Glomerular visceral epithelial cell (primary cell): ENCODE measurements around the gene BPI.
"Not testable (repeated sequence)": the region's sequence is repeated elsewhere in the genome, so short reads cannot be mapped to it uniquely, and the experiment has no call there.

ENCODE experiments used
- DNase-seq: peaks from one replicate; pipeline ENCODE4 v3.0.0-alpha.2; 2016; ENCODE audit errors: extremely low spot score

BPI gene

GRCh38 chr20:38278131-38278530 lies 25.8 kb upstream of the BPI start:
- no peak for DNase-seq

GRCh38 chr20:38278763-38279162 lies 25.2 kb upstream of the BPI start:
- no peak for DNase-seq

- not testable (repeated sequence) for DNase-seq
Observed at GRCh38 chr20:38281176-38281915, 22.6 kb upstream of the BPI start.

GRCh38 chr20:38283236-38283635 lies 20.7 kb upstream of the BPI start:
- DNase-seq: no peak

- DNase-seq: not testable (repeated sequence)
Observed at GRCh38 chr20:38284066-38284650, 19.8 kb upstream of the BPI start.

GRCh38 chr20:38284893-38285444 lies 19.0 kb upstream of the BPI start:
- no peak for DNase-seq

GRCh38 chr20:38286586-38287531 lies 17.1 kb upstream of the BPI start:
- DNase-seq: no peak

- DNase-seq: peak; percentile 73
Observed at GRCh38 chr20:38290829-38291814, 12.8 kb upstream of the BPI start.

GRCh38 chr20:38291966-38292365 lies 12.0 kb upstream of the BPI start:
- no peak for DNase-seq

GRCh38 chr20:38293491-38294065 lies 10.4 kb upstream of the BPI start:
- no peak for DNase-seq

GRCh38 chr20:38294076-38294591 lies 9.8 kb upstream of the BPI start:
- DNase-seq: no peak

- DNase-seq: no peak
Observed at GRCh38 chr20:38295811-38296210, 8.1 kb upstream of the BPI start.

GRCh38 chr20:38296433-38296832 lies 7.5 kb upstream of the BPI start:
- DNase-seq: no peak

- DNase-seq: no peak
Observed at GRCh38 chr20:38297916-38298674, 5.9 kb upstream of the BPI start.

GRCh38 chr20:38298768-38299288 lies 5.1 kb upstream of the BPI start:
- no peak for DNase-seq

- DNase-seq: no peak
Observed at GRCh38 chr20:38299963-38300362, 4.0 kb upstream of the BPI start.

GRCh38 chr20:38300438-38300837 lies 3.5 kb upstream of the BPI start:
- no peak for DNase-seq

- no peak for DNase-seq
Observed at GRCh38 chr20:38301309-38301708, 2.6 kb upstream of the BPI start.

GRCh38 chr20:38302786-38303185 lies 1.2 kb upstream of the BPI start:
- DNase-seq: no peak
